Measurements from ENCODE around the gene DISP3.

Gene DISP3

GRCh38 chr1:11518016-11518701 lies 39.2 kb downstream of the DISP3 start:
- DNase-seq = no peak

GRCh38 chr1:11518791-11519628 lies 40.1 kb downstream of the DISP3 start:
- no peak for DNase-seq

GRCh38 chr1:11519629-11520031 lies 40.7 kb downstream of the DISP3 start:
- no peak for DNase-seq

- DNase-seq = no peak
These were observed 41.7 kb downstream of the DISP3 start for GRCh38 chr1:11520531-11521233.

- DNase-seq = no peak
These were observed 42.8 kb downstream of the DISP3 start for GRCh38 chr1:11521582-11522399.

- no peak for DNase-seq
These were observed 43.7 kb downstream of the DISP3 start for GRCh38 chr1:11522400-11523235.

GRCh38 chr1:11523261-11523660 lies 44.3 kb downstream of the DISP3 start:
- DNase-seq = no peak

GRCh38 chr1:11523746-11524464 lies 45.0 kb downstream of the DISP3 start:
- DNase-seq = no peak

GRCh38 chr1:11524465-11525150 lies 45.7 kb downstream of the DISP3 start:
- no peak for DNase-seq

GRCh38 chr1:11525151-11525505 lies 46.2 kb downstream of the DISP3 start:
- DNase-seq = no peak

- no peak for DNase-seq
These were observed 46.6 kb downstream of the DISP3 start for GRCh38 chr1:11525516-11525915.

GRCh38 chr1:11526071-11526895 lies 47.3 kb downstream of the DISP3 start:
- no peak for DNase-seq

GRCh38 chr1:11527541-11528452 lies 48.8 kb downstream of the DISP3 start:
- no peak for DNase-seq

GRCh38 chr1:11528611-11529261 lies 49.8 kb downstream of the DISP3 start:
- no peak for DNase-seq

- DNase-seq = no peak
These were observed 50.4 kb downstream of the DISP3 start for GRCh38 chr1:11529330-11529729.

GRCh38 chr1:11529763-11530730 lies 51.1 kb downstream of the DISP3 start:
- DNase-seq = no peak
